HepG2 (cell line): ENCODE results near the gene METTL5. TPM values are rescaled to one million over a fixed set of nuclear protein-coding genes. Genes with fewer than 3 reads are reported as not detected.

Source experiments
- ARNTL ChIP-seq: sonication (generic); formaldehyde crosslinking; IDR thresholded peaks from 2 replicates; pipeline ENCODE4 v1.4.0; 2020; ENCODE audit warnings: mild to moderate bottlenecking, missing genetic modification reagents
- KDM5B ChIP-seq: sonication (generic); formaldehyde crosslinking; IDR thresholded peaks from 2 replicates; pipeline ENCODE4 v1.4.0; 2020; ENCODE audit warnings: missing genetic modification reagents, mild to moderate bottlenecking, borderline replicate concordance
- MAZ ChIP-seq, 2 experiments: sonication (generic) in 1 of 2; formaldehyde crosslinking in 1 of 2; IDR thresholded peaks; 2 replicates each; pipeline versions ENCODE4 v1.5.0 to v1.6.1; 2012 to 2020; ENCODE audit warnings: low read depth in 2 of 2, mild to moderate bottlenecking in 2 of 2, borderline replicate concordance in 1 of 2, improper control_type of control experiment in 1 of 2, low read length in 1 of 2, missing genetic modification reagents in 1 of 2, moderate library complexity in 1 of 2
- MXD4 ChIP-seq: IDR thresholded peaks from 2 replicates; pipeline ENCODE4 v1.6.1; 2016; ENCODE audit warnings: mild to moderate bottlenecking, missing biosample characterization, missing genetic modification reagents
- MYC ChIP-seq: sonication (generic); formaldehyde crosslinking; IDR thresholded peaks from 2 replicates; pipeline ENCODE4 v1.9.0; 2021; ENCODE audit warnings: missing genetic modification reagents, borderline replicate concordance
- MZF1 ChIP-seq: sonication (generic); formaldehyde crosslinking; IDR thresholded peaks from 2 replicates; pipeline ENCODE4 v1.8.1; 2023; ENCODE audit warnings: mild to moderate bottlenecking, missing genetic modification reagents, borderline replicate concordance
- NFKB2 ChIP-seq: sonication (generic); formaldehyde crosslinking; IDR thresholded peaks from 2 replicates; pipeline ENCODE4 v1.4.0; 2020; ENCODE audit warnings: missing genetic modification reagents, borderline replicate concordance
- SIN3A ChIP-seq: IDR thresholded peaks from 2 replicates; pipeline ENCODE4 v1.6.1; 2011; ENCODE audit warnings: low read depth, mild to moderate bottlenecking, control low read depth, low read length, borderline replicate concordance
- YEATS2 ChIP-seq: sonication (generic); formaldehyde crosslinking; IDR thresholded peaks from 2 replicates; pipeline ENCODE4 v1.4.0; 2020; ENCODE audit warnings: missing genetic modification reagents, borderline replicate concordance
- ZFX ChIP-seq: sonication (generic); formaldehyde crosslinking; IDR thresholded peaks from 2 replicates; pipeline ENCODE4 v1.4.0; 2020; ENCODE audit warnings: mild to moderate bottlenecking, low read depth, missing genetic modification reagents, moderate library complexity
- ZNF232 ChIP-seq: sonication (generic); formaldehyde crosslinking; IDR thresholded peaks from 2 replicates; pipeline ENCODE4 v1.4.0; 2020; ENCODE audit warnings: missing genetic modification reagents, borderline replicate concordance
- ZNF235 ChIP-seq: sonication (generic); formaldehyde crosslinking; IDR thresholded peaks from 2 replicates; pipeline ENCODE4 v1.8.1; 2023; ENCODE audit warnings: mild to moderate bottlenecking, missing genetic modification reagents, borderline replicate concordance
- ZNF777 ChIP-seq: sonication (generic); formaldehyde crosslinking; IDR thresholded peaks from 2 replicates; pipeline ENCODE4 v1.4.0; 2020; ENCODE audit warnings: missing genetic modification reagents
- ZNF781 ChIP-seq: sonication (generic); formaldehyde crosslinking; IDR thresholded peaks from 2 replicates; pipeline ENCODE4 v1.5.1; 2020; ENCODE audit warnings: borderline replicate concordance, mild to moderate bottlenecking, missing genetic modification reagents; ENCODE audit errors: not compliant biosample characterization
- polyA plus RNA-seq, 8 experiments: library from polyadenylated mRNA; depleted of rRNA in 3 of 8; stranded (reverse) in 7 of 8; unstranded in 1 of 8; fragments of >200 nt; fragmentation: Illumina TruSeq in 4 of 8; extraction: Trizol in 4 of 8; gene quantifications; 2 replicates each; pipeline versions ENCODE4 v1.2.1 to v1.2.3, GENCODE V29; 2011 to 2016; ENCODE audit warnings: low read depth in 4 of 8, missing spikeins in 1 of 8, mixed read lengths in 1 of 8; ENCODE audit not compliant: insufficient read depth in 1 of 8
- total RNA-seq, 5 experiments: library from RNA; depleted of rRNA; stranded (reverse); fragments of >200 nt; fragmentation: Illumina TruSeq; extraction: Trizol; gene quantifications; 2 replicates each; pipeline ENCODE4 v1.2.3, GENCODE V29; 2016; ENCODE audit warnings: low read depth in 1 of 5
- TF ChIP-seq, protein P1 (sequence below): sonication (generic); formaldehyde crosslinking; IDR thresholded peaks from 2 replicates; pipeline ENCODE4 v1.4.0; 2020; ENCODE audit warnings: mild to moderate bottlenecking, missing genetic modification reagents
- TF ChIP-seq, protein P2 (sequence below), 2 experiments: sonication (generic) in 1 of 2; formaldehyde crosslinking in 1 of 2; IDR thresholded peaks; 2 replicates each; pipeline versions ENCODE4 v1.5.1 to v1.6.1; 2011 to 2020; ENCODE audit warnings: borderline replicate concordance in 1 of 2, low read depth in 1 of 2, low read length in 1 of 2, mild to moderate bottlenecking in 1 of 2, missing genetic modification reagents in 1 of 2, moderate library complexity in 1 of 2
- TF ChIP-seq, protein P3 (sequence below): sonication (generic); formaldehyde crosslinking; IDR thresholded peaks from 2 replicates; pipeline ENCODE4 v1.4.0; 2020; ENCODE audit warnings: missing genetic modification reagents
- TF ChIP-seq, protein P4 (sequence below): sonication (generic); formaldehyde crosslinking; IDR thresholded peaks from 2 replicates; pipeline ENCODE4 v1.5.1; 2020; ENCODE audit warnings: missing genetic modification reagents, mild to moderate bottlenecking, borderline replicate concordance

Gene METTL5
- total and polyA plus RNA-seq, 2 of the 13 experiments (the other 11 are each of a cell fraction or from before 2014, with no cell fraction given) = 50.7 to 95.1 TPM

DNA sequence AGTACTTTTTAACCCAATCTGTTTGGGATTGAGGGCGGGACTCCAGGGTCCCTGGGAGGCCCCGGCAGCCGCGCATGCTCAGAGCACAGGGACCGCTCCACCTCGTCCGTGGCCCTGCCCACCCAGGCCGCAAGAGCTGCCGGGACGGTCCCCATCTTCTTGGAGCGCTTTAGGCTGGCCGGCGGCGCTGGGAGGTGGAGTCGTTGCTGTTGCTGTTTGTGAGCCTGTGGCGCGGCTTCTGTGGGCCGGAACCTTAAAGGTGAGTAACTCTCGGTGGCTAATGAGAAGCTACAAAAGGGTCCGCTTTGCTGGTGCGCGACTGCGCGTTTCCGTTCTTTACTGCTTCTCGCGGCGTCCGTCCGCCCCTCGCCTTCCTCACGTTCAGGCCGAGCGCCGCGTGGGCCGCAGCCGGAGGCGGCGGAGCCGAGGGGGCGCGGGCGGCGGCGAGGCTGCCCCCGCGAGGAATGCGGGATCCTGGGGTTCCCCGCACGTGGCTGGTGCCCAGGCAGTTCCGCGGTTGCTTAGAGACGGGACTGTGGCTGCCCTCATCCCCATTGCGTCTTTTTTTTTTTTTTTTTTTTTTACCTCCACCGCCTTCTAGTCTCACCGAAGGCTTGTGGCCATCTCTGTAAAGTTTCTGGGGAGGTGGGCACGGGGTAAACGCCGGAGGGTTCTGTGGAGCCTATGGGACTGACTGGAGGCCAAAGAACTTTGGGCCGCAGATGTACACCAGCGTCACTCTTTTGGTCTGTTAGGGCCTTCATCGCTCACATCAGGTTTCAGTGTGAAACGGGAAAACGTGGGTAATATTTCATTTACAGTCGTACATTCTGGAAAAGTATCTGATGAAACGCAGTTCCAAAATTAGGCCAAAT, 25.8 kb downstream of the METTL5 start, which contains the start of gene SSB (continued):
- TF ChIP-seq MZF1 (CRISPR knock-in tag) = no peak
- peak; percentile 46; the same call in 1 of the 2 replicates for TF ChIP-seq ARNTL (CRISPR knock-in tag)
- TF ChIP-seq, protein P1, sequence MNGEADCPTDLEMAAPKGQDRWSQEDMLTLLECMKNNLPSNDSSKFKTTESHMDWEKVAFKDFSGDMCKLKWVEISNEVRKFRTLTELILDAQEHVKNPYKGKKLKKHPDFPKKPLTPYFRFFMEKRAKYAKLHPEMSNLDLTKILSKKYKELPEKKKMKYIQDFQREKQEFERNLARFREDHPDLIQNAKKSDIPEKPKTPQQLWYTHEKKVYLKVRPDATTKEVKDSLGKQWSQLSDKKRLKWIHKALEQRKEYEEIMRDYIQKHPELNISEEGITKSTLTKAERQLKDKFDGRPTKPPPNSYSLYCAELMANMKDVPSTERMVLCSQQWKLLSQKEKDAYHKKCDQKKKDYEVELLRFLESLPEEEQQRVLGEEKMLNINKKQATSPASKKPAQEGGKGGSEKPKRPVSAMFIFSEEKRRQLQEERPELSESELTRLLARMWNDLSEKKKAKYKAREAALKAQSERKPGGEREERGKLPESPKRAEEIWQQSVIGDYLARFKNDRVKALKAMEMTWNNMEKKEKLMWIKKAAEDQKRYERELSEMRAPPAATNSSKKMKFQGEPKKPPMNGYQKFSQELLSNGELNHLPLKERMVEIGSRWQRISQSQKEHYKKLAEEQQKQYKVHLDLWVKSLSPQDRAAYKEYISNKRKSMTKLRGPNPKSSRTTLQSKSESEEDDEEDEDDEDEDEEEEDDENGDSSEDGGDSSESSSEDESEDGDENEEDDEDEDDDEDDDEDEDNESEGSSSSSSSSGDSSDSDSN (CRISPR knock-in tag) = peak; percentile 93
- TF ChIP-seq YEATS2 (CRISPR knock-in tag) = peak; percentile 86; the same call in 1 of the 2 replicates
- TF ChIP-seq, protein P2, sequence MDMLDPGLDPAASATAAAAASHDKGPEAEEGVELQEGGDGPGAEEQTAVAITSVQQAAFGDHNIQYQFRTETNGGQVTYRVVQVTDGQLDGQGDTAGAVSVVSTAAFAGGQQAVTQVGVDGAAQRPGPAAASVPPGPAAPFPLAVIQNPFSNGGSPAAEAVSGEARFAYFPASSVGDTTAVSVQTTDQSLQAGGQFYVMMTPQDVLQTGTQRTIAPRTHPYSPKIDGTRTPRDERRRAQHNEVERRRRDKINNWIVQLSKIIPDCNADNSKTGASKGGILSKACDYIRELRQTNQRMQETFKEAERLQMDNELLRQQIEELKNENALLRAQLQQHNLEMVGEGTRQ (IDR thresholded peaks at IDR 0.05; ENCODE audit: low read depth, low read length) = no peak
- TF ChIP-seq, protein P2 (CRISPR knock-in tag; IDR thresholded peaks at IDR 0.05; ENCODE audit: borderline replicate concordance) = no peak
- TF ChIP-seq, protein P3, sequence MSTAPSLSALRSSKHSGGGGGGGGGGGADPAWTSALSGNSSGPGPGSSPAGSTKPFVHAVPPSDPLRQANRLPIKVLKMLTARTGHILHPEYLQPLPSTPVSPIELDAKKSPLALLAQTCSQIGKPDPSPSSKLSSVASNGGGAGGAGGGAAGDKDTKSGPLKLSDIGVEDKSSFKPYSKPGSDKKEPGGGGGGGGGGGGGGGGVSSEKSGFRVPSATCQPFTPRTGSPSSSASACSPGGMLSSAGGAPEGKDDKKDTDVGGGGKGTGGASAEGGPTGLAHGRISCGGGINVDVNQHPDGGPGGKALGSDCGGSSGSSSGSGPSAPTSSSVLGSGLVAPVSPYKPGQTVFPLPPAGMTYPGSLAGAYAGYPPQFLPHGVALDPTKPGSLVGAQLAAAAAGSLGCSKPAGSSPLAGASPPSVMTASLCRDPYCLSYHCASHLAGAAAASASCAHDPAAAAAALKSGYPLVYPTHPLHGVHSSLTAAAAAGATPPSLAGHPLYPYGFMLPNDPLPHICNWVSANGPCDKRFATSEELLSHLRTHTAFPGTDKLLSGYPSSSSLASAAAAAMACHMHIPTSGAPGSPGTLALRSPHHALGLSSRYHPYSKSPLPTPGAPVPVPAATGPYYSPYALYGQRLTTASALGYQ (CRISPR knock-in tag) = peak; percentile 63; the same call in 1 of the 2 replicates
- TF ChIP-seq ZNF781 (CRISPR knock-in tag) = peak; percentile 56
- peak; percentile 91 for TF ChIP-seq NFKB2 (CRISPR knock-in tag)
- TF ChIP-seq, protein P4, sequence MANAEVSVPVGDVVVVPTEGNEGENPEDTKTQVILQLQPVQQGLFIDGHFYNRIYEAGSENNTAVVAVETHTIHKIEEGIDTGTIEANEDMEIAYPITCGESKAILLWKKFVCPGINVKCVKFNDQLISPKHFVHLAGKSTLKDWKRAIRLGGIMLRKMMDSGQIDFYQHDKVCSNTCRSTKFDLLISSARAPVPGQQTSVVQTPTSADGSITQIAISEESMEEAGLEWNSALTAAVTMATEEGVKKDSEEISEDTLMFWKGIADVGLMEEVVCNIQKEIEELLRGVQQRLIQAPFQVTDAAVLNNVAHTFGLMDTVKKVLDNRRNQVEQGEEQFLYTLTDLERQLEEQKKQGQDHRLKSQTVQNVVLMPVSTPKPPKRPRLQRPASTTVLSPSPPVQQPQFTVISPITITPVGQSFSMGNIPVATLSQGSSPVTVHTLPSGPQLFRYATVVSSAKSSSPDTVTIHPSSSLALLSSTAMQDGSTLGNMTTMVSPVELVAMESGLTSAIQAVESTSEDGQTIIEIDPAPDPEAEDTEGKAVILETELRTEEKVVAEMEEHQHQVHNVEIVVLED (CRISPR knock-in tag) = peak; percentile 36; the same call in 1 of the 2 replicates
- peak; percentile 98 for TF ChIP-seq ZFX (CRISPR knock-in tag)
- TF ChIP-seq SIN3A = no peak
- peak; percentile 76; the same call in 1 of the 2 replicates for TF ChIP-seq ZNF232 (CRISPR knock-in tag)
- peak; percentile 96 for TF ChIP-seq KDM5B (CRISPR knock-in tag)
- no peak; the same call in 1 of the 2 replicates for TF ChIP-seq ZNF777 (CRISPR knock-in tag)
- peak; percentile 89 for TF ChIP-seq MXD4 (CRISPR knock-in tag)
- peak; percentile 54; the same call in 1 of the 2 replicates for TF ChIP-seq MAZ (IDR thresholded peaks at IDR 0.05; ENCODE audit: borderline replicate concordance, low read depth, low read length)
- TF ChIP-seq MAZ (CRISPR knock-in tag; IDR thresholded peaks at IDR 0.05; ENCODE audit: low read depth) = peak; percentile 82
- TF ChIP-seq MYC (CRISPR knock-in tag) = peak; percentile 92
- peak; percentile 73 for TF ChIP-seq ZNF235
